ENCODE data around the gene ZMYND10.

DNA sequence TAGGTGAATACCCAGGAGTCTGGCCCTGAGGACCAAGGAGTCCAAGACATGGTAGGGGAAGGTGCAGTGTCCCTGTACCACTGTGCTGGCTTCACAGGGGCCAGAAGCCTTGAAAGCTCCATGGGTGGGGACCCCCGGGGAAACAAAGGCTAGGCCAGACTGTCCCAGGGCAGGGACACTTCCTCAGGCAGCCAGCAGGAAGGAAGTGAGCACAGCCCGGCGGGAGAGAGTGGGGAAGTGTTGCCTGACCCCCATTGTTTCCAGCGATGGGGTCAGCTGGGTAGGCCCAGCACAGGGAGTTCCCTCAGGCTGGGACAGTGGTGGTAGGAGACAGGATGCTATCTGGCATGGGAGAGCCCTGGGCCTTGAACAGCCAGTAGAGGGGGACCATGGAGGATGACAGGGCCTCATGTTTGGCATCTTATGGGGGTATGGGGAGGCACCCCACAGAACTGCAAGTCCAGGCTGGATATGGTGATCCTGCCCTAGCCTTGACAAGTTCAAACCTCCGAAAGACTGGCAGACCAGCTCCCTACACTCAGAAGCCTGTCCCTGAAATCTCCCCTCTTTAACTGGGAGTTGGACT is 21.8 kb downstream of the ZMYND10 start:
- no peak for TF ChIP-seq CTCF (IDR thresholded peaks at IDR 0.05)
- TF ChIP-seq POLR2AphosphoS5 (IDR thresholded peaks at IDR 0.05): peak in 1 of 3 donors; percentile 45
